Keratinocyte (primary cell): Measurements from ENCODE around the gene ALDH3B2. TPM values are rescaled to one million over a fixed set of nuclear protein-coding genes. Genes with fewer than 3 reads are reported as not detected.
A peak's percentile ranks its signal among the peaks of the same experiment; 100 is the strongest.

Experiments used
- DNase-seq: peaks from one replicate; pipeline ENCODE4 v3.0.0-alpha.2; 2011; ENCODE audit warnings: low read depth, missing footprints, low spot score
- FAIRE-seq: peaks from 2 replicates; lab custom pipeline; 2011; peaks lifted over from hg19 to GRCh38; lab: Jason Lieb, UNC
- H2AFZ ChIP-seq: 2 replicates; pipeline ENCODE4 v1.6.0; 2012; ENCODE audit warnings: low read length, control low read depth, inconsistent platforms; ENCODE audit not compliant: control insufficient read depth
- H3K27ac ChIP-seq: 2 replicates; pipeline ENCODE4 v1.5.1; 2011; ENCODE audit warnings: low read length; ENCODE audit not compliant: control insufficient read depth, insufficient read depth
- H3K27me3 ChIP-seq: 3 replicates; pipeline ENCODE4 v1.6.0; 2011; ENCODE audit warnings: low read length; ENCODE audit not compliant: control insufficient read depth, insufficient read depth; ENCODE audit errors: extremely low read depth
- H3K36me3 ChIP-seq, 2 experiments: 2 replicates in 1 of 2; 3 replicates in 1 of 2; pipeline ENCODE4 v1.5.1; 2011; ENCODE audit warnings: low read length in 2 of 2, mild to moderate bottlenecking in 1 of 2; ENCODE audit not compliant: control insufficient read depth in 2 of 2, insufficient read depth in 2 of 2; ENCODE audit errors: extremely low read depth in 1 of 2
- H3K4me1 ChIP-seq: 3 replicates; pipeline ENCODE4 v1.5.1; 2011; ENCODE audit warnings: low read length; ENCODE audit not compliant: control insufficient read depth, insufficient read depth; ENCODE audit errors: extremely low read depth
- H3K4me2 ChIP-seq: 3 replicates; pipeline ENCODE4 v1.6.0; 2011; ENCODE audit warnings: low read depth, low read length; ENCODE audit not compliant: control insufficient read depth, insufficient read depth; ENCODE audit errors: extremely low read depth
- H3K4me3 ChIP-seq, 3 experiments: fragments of 200-600 bp in 1 of 3; sonication (generic) in 1 of 3; 2 replicates in 2 of 3; 3 replicates in 1 of 3; pipeline ENCODE4 v1.5.1; 2011 to 2016; ENCODE audit warnings: low read length in 3 of 3, mild to moderate bottlenecking in 3 of 3, control low read depth in 2 of 3, inconsistent platforms in 1 of 3, low read depth in 1 of 3, mixed read lengths in 1 of 3, mixed run types in 1 of 3, moderate library complexity in 1 of 3; ENCODE audit not compliant: control insufficient read depth in 2 of 3, insufficient read depth in 2 of 3; ENCODE audit errors: extremely low read depth in 1 of 3
- H3K79me2 ChIP-seq: 2 replicates; pipeline ENCODE4 v1.6.0; 2012; ENCODE audit warnings: low read length; ENCODE audit not compliant: control insufficient read depth, insufficient read depth
- H3K9ac ChIP-seq: 3 replicates; pipeline ENCODE4 v1.6.0; 2011; ENCODE audit warnings: low read length; ENCODE audit not compliant: control insufficient read depth, insufficient read depth; ENCODE audit errors: extremely low read depth
- H3K9me1 ChIP-seq: 3 replicates; pipeline ENCODE4 v1.6.0; 2011; ENCODE audit warnings: low read length; ENCODE audit not compliant: control insufficient read depth, insufficient read depth; ENCODE audit errors: extremely low read depth
- H3K9me3 ChIP-seq: 2 replicates; pipeline ENCODE4 v1.5.1; 2012; ENCODE audit warnings: low read depth, low read length; ENCODE audit not compliant: control insufficient read depth
- H4K20me1 ChIP-seq: 3 replicates; pipeline ENCODE4 v1.6.0; 2011; ENCODE audit warnings: low read length; ENCODE audit not compliant: control insufficient read depth, insufficient read depth; ENCODE audit errors: extremely low read depth
- CTCF ChIP-seq, 3 experiments: IDR thresholded peaks in 1 of 3; conservative IDR thresholded peaks in 1 of 3; optimal IDR thresholded peaks in 1 of 3; 2 replicates in 2 of 3; 3 replicates in 1 of 3; pipeline versions ENCODE3 to v1.5.1; 2011; ENCODE audit warnings: low read length in 3 of 3, mild to moderate bottlenecking in 3 of 3, moderate library complexity in 2 of 3, control low read depth in 1 of 3, inconsistent platforms in 1 of 3; ENCODE audit not compliant: insufficient read depth in 2 of 3; ENCODE audit errors: extremely low read depth in 1 of 3
- EZH2 ChIP-seq: IDR thresholded peaks from one replicate; pipeline ENCODE4 v1.6.1; 2012; ENCODE audit warnings: inconsistent platforms, mild to moderate bottlenecking, low read length, moderate library complexity
- dilution Hi-C: fragments of 300-500 bp; cut with MboI; formaldehyde crosslinking; loops from one replicate; pipeline ENCODE4 v1.7.0; 2020; ENCODE audit warnings: low sequenced_read_pairs; ENCODE audit not compliant: extremely low pct_ligation_motif_present
- polyA plus RNA-seq, 5 experiments: library from polyadenylated mRNA; depleted of rRNA in 3 of 5; stranded (reverse) in 3 of 5; stranded (forward) in 1 of 5; unstranded in 1 of 5; fragments of >200 nt; gene quantifications; 1 replicate in 1 of 5; 2 replicates in 3 of 5; 3 replicates in 1 of 5; pipeline versions ENCODE4 v1.2.1 to v1.2.3, GENCODE V29; 2011 to 2012; ENCODE audit warnings: missing spikeins in 2 of 5, low read depth in 1 of 5, low replicate concordance in 1 of 5

Gene ALDH3B2
- polyA plus RNA-seq, 1 donor (not counting 4 experiments of a cell fraction or from before 2014, with no cell fraction given), result 0.67 TPM

GRCh38 chr11:67691149-67691548, 16.7 kb upstream of the ALDH3B2 start:
- no peak overlapping the region for H3K9ac ChIP-seq
- dilution Hi-C loops, result no loop called here
- H2AFZ ChIP-seq, result no peak overlapping the region
- H3K9me3 ChIP-seq, result no peaks in the 10 kb centered on the region
- no peak overlapping the region for H3K27ac ChIP-seq
- H3K4me3 ChIP-seq, result no peak overlapping the region
- DNase-seq (no peak), FAIRE-seq (no peak)
- no peaks in the 10 kb centered on the region for H3K9me1 ChIP-seq
- no peaks in the 10 kb centered on the region for H3K36me3 ChIP-seq
- TF ChIP-seq EZH2, result no peak
- TF ChIP-seq CTCF (optimal IDR thresholded peaks at IDR 0.05 in 1 of 3, IDR thresholded peaks at IDR 0.05 in 1 of 3, conservative IDR thresholded peaks at IDR 0.05 in 1 of 3; ENCODE audit: extremely low read depth in 1 of 3, insufficient read depth in 2 of 3, low read length in 3 of 3), result peak; percentile 9 to 36 (median 28)
- no peaks in the 10 kb centered on the region for H4K20me1 ChIP-seq
- H3K27me3 ChIP-seq, result no peaks in the 10 kb centered on the region
- H3K79me2 ChIP-seq, result no peaks in the 10 kb centered on the region
- no peak overlapping the region for H3K4me2 ChIP-seq
- H3K4me1 ChIP-seq, result peaks cover 5% of the 10 kb centered on the region

GRCh38 chr11:67689178-67689577, 14.8 kb upstream of the ALDH3B2 start:
- DNase-seq, result no peak
- Histone ChIP-seq H3K27me3 (no peaks in the 10 kb centered on the region), H3K79me2 (no peaks in the 10 kb centered on the region), H3K4me3 (no peak overlapping the region), H3K27ac (no peak overlapping the region), H2AFZ (no peak overlapping the region), H3K4me1 (no peaks in the 10 kb centered on the region), H3K9me1 (no peaks in the 10 kb centered on the region), H3K9ac (no peak overlapping the region), H3K4me2 (no peak overlapping the region), H3K9me3 (no peaks in the 10 kb centered on the region), H3K36me3 (no peaks in the 10 kb centered on the region), H4K20me1 (no peaks in the 10 kb centered on the region)
- TF ChIP-seq CTCF (optimal IDR thresholded peaks at IDR 0.05 in 1 of 3, IDR thresholded peaks at IDR 0.05 in 1 of 3, conservative IDR thresholded peaks at IDR 0.05 in 1 of 3; ENCODE audit: extremely low read depth in 1 of 3, insufficient read depth in 2 of 3, low read length in 3 of 3) (no peak), EZH2 (no peak)
- dilution Hi-C loops, result no loop called here
- no peak for FAIRE-seq
